Astrocyte (in vitro differentiated cells and primary cell): ENCODE data around the gene SCYGR2.

Experiments used
- CTCF ChIP-seq: IDR thresholded peaks from 2 replicates; pipeline ENCODE4 v1.5.1; 2011; ENCODE audit warnings: low read depth, mild to moderate bottlenecking, inconsistent platforms, low read length, moderate library complexity; ENCODE audit not compliant: insufficient read depth
- EZH2 ChIP-seq: IDR thresholded peaks from 2 replicates; pipeline ENCODE4 v1.6.1; 2012; ENCODE audit warnings: mild to moderate bottlenecking, low read length, inconsistent platforms; ENCODE audit not compliant: insufficient read depth

GRCh38 chr2:227582369-227582768, 16.3 kb upstream of the SCYGR2 start:
- TF ChIP-seq CTCF (no peak), EZH2 (no peak)
